ENCODE data around the gene PLD6. TPM values are rescaled to one million over a fixed set of nuclear protein-coding genes. Genes with fewer than 3 reads are reported as not detected.

PLD6 gene
- total RNA-seq, 1 donor from 2014 or later = 0.55 TPM

- no peak for DNase-seq (ENCODE audit: low spot score)
- Mint-ChIP-seq H3K27ac (ENCODE audit: unreplicated experiment) (peak overlapping the region; percentile 38), H3K27me3 (ENCODE audit: low read depth) (no peaks in the 10 kb centered on the region), H3K4me1 (ENCODE audit: low read depth) (peaks cover 30% of the 10 kb centered on the region), H3K4me3 (ENCODE audit: unreplicated experiment) (no peak overlapping the region), H3K36me3 (ENCODE audit: low read depth) (peaks cover 54% of the 10 kb centered on the region), H3K9me3 (ENCODE audit: low read depth) (no peaks in the 10 kb centered on the region)
- TF ChIP-seq CTCF (IDR thresholded peaks at IDR 0.05) = no peak
Observed at GRCh38 chr17:17180741-17181525, 25.2 kb downstream of the PLD6 start.

- no peak for TF ChIP-seq CTCF (IDR thresholded peaks at IDR 0.05)
- H3K4me1 Mint-ChIP-seq (ENCODE audit: low read depth) = peaks cover 25% of the 10 kb centered on the region
- H3K27me3 Mint-ChIP-seq (ENCODE audit: low read depth) = no peaks in the 10 kb centered on the region
- H3K4me3 Mint-ChIP-seq (ENCODE audit: unreplicated experiment) = no peak overlapping the region
- no peaks in the 10 kb centered on the region for H3K9me3 Mint-ChIP-seq (ENCODE audit: low read depth)
- peaks cover 49% of the 10 kb centered on the region for H3K36me3 Mint-ChIP-seq (ENCODE audit: low read depth)
- no peak for DNase-seq (ENCODE audit: low spot score)
- H3K27ac Mint-ChIP-seq (ENCODE audit: unreplicated experiment) = peak overlapping the region; percentile 38
Observed at GRCh38 chr17:17180141-17180603, 26.0 kb downstream of the PLD6 start.

- Mint-ChIP-seq H3K27ac (ENCODE audit: unreplicated experiment) (peak overlapping the region; percentile 17), H3K4me3 (ENCODE audit: unreplicated experiment) (no peak overlapping the region), H3K9me3 (ENCODE audit: low read depth) (no peaks in the 10 kb centered on the region), H3K36me3 (ENCODE audit: low read depth) (peaks cover 48% of the 10 kb centered on the region), H3K27me3 (ENCODE audit: low read depth) (no peaks in the 10 kb centered on the region), H3K4me1 (ENCODE audit: low read depth) (peaks cover 25% of the 10 kb centered on the region)
- no peak for TF ChIP-seq CTCF (IDR thresholded peaks at IDR 0.05)
- DNase-seq (ENCODE audit: low spot score) = no peak
Observed at GRCh38 chr17:17179371-17179827, 26.7 kb downstream of the PLD6 start.

- H3K9me3 Mint-ChIP-seq (ENCODE audit: low read depth) = no peaks in the 10 kb centered on the region
- DNase-seq (ENCODE audit: low spot score) = no peak
- H3K4me3 Mint-ChIP-seq (ENCODE audit: unreplicated experiment) = no peak overlapping the region
- TF ChIP-seq CTCF (IDR thresholded peaks at IDR 0.05) = no peak
- H3K4me1 Mint-ChIP-seq (ENCODE audit: low read depth) = peaks cover 23% of the 10 kb centered on the region
- no peaks in the 10 kb centered on the region for H3K27me3 Mint-ChIP-seq (ENCODE audit: low read depth)
- peaks cover 57% of the 10 kb centered on the region for H3K36me3 Mint-ChIP-seq (ENCODE audit: low read depth)
- no peak overlapping the region for H3K27ac Mint-ChIP-seq (ENCODE audit: unreplicated experiment)
Observed at GRCh38 chr17:17177176-17177575, 29.0 kb downstream of the PLD6 start.

- no peak overlapping the region for H3K4me3 Mint-ChIP-seq (ENCODE audit: unreplicated experiment)
- DNase-seq (ENCODE audit: low spot score) = no peak
- H3K27ac Mint-ChIP-seq (ENCODE audit: unreplicated experiment) = no peak overlapping the region
- H3K36me3 Mint-ChIP-seq (ENCODE audit: low read depth) = peaks cover 57% of the 10 kb centered on the region
- H3K4me1 Mint-ChIP-seq (ENCODE audit: low read depth) = peaks cover 14% of the 10 kb centered on the region
- no peaks in the 10 kb centered on the region for H3K9me3 Mint-ChIP-seq (ENCODE audit: low read depth)
- TF ChIP-seq CTCF (IDR thresholded peaks at IDR 0.05) = no peak
- no peaks in the 10 kb centered on the region for H3K27me3 Mint-ChIP-seq (ENCODE audit: low read depth)
Observed at GRCh38 chr17:17176341-17176740, 29.8 kb downstream of the PLD6 start.
